Measurements from ENCODE around the gene FCN2. TPM values are rescaled to one million over a fixed set of nuclear protein-coding genes. Genes with fewer than 3 reads are reported as not detected.

The FCN2 gene
- polyA plus RNA-seq, 2 of the 4 experiments (the other 2 are of a cell fraction), result not detected

DNA sequence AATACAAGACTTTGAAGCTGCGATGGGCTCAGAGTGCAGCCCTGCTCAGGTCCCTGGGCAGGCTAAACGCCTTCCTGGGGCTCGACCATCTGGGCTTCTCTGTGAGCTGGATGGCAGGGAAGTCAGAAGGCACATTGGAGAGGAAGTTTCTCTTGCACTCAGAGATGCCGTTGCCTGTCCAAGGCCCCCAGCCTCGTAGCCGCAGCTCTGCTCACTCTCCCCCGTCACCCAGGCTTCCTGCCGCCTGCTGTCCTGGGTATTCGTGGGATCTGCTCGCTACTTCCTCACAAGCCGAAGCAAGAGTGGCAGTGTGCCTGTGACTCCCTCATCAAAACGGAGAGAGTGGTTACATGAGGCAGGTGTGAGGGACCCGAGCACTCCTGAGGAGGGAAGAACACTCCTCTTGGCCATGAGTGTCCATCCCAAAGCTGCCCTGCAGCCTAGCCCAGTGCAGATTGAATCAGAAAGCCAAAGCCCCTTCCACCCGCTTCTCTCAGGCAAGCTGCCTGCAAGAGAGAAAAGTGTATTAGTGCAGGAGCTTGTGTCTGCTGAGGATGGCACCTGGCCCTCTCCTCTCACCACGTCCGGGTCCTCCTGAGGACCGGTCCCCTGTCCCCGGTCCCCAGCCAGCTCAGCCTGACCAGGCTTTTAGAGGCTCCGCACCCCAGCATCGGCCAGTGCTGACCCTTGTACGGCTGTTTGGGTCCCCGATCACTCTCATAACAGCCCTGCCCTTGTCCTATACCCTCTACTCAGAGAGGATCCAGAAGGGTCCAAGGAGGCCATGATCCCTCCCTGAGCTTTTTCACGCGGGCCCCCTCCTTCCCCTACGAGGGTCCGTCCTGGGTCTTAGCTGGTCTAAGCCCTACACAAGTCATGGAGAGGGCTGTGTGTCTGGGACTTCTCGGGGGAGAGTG lies 7.3 kb downstream of the FCN2 start:
- ChIA-PET CTCF (interaction anchor here (1.4 to 1.6 kb wide), 2 partner anchors 11 to 14 kb away, joined by 5 read pairs; no protein-coding TSS in a partner anchor), POLR2A (interaction anchor here (0.6 kb wide), 1 partner anchor 11 kb away, joined by 3 read pairs; no protein-coding TSS in a partner anchor)
- FAIRE-seq, result no peak
- no peak overlapping the region for H3K4me3 ChIP-seq
- DNase-seq (ENCODE audit: low read depth in 1 of 2, low spot score in 1 of 2), result no peak
- H3K9me3 ChIP-seq, result no peaks in the 10 kb centered on the region
- 73% methylated on average over 26 of the region's 27 CpGs for WGBS (ENCODE audit: missing lambda C conversion rate)
- no peak overlapping the region for H3K4me2 ChIP-seq
- no peak overlapping the region for H3K27ac ChIP-seq
- ATAC-seq, result no peak; a peak in 1 of 6 replicates
- TF ChIP-seq KDM1A (IDR thresholded peaks at IDR 0.05; ENCODE audit: low read depth) (no peak), RFX5 (IDR thresholded peaks at IDR 0.05) (no peak), BHLHE40 (IDR thresholded peaks at IDR 0.05; ENCODE audit: low read depth, low read length) (no peak), CHD2 (IDR thresholded peaks at IDR 0.05; ENCODE audit: low read length, partially characterized antibody) (no peak), RARB (CRISPR knock-in tag; IDR thresholded peaks at IDR 0.05) (no peak), ZC3H11A (IDR thresholded peaks at IDR 0.05) (no peak), ZNF302 (CRISPR knock-in tag; IDR thresholded peaks at IDR 0.05) (no peak), NPAS2 (CRISPR knock-in tag; IDR thresholded peaks at IDR 0.05; ENCODE audit: borderline replicate concordance) (no peak), CHD4 (IDR thresholded peaks at IDR 0.05; ENCODE audit: borderline replicate concordance) (no peak), PHF8 (IDR thresholded peaks at IDR 0.05; ENCODE audit: borderline replicate concordance, low read depth) (no peak)
- TF ChIP-seq, protein P1, sequence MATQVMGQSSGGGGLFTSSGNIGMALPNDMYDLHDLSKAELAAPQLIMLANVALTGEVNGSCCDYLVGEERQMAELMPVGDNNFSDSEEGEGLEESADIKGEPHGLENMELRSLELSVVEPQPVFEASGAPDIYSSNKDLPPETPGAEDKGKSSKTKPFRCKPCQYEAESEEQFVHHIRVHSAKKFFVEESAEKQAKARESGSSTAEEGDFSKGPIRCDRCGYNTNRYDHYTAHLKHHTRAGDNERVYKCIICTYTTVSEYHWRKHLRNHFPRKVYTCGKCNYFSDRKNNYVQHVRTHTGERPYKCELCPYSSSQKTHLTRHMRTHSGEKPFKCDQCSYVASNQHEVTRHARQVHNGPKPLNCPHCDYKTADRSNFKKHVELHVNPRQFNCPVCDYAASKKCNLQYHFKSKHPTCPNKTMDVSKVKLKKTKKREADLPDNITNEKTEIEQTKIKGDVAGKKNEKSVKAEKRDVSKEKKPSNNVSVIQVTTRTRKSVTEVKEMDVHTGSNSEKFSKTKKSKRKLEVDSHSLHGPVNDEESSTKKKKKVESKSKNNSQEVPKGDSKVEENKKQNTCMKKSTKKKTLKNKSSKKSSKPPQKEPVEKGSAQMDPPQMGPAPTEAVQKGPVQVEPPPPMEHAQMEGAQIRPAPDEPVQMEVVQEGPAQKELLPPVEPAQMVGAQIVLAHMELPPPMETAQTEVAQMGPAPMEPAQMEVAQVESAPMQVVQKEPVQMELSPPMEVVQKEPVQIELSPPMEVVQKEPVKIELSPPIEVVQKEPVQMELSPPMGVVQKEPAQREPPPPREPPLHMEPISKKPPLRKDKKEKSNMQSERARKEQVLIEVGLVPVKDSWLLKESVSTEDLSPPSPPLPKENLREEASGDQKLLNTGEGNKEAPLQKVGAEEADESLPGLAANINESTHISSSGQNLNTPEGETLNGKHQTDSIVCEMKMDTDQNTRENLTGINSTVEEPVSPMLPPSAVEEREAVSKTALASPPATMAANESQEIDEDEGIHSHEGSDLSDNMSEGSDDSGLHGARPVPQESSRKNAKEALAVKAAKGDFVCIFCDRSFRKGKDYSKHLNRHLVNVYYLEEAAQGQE (IDR thresholded peaks at IDR 0.05), result no peak
- TF ChIP-seq, protein P2, sequence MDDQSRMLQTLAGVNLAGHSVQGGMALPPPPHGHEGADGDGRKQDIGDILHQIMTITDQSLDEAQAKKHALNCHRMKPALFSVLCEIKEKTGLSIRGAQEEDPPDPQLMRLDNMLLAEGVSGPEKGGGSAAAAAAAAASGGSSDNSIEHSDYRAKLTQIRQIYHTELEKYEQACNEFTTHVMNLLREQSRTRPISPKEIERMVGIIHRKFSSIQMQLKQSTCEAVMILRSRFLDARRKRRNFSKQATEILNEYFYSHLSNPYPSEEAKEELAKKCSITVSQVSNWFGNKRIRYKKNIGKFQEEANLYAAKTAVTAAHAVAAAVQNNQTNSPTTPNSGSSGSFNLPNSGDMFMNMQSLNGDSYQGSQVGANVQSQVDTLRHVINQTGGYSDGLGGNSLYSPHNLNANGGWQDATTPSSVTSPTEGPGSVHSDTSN (IDR thresholded peaks at IDR 0.05), result no peak
- TF ChIP-seq, protein P3, sequence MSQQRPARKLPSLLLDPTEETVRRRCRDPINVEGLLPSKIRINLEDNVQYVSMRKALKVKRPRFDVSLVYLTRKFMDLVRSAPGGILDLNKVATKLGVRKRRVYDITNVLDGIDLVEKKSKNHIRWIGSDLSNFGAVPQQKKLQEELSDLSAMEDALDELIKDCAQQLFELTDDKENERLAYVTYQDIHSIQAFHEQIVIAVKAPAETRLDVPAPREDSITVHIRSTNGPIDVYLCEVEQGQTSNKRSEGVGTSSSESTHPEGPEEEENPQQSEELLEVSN (IDR thresholded peaks at IDR 0.05; ENCODE audit: borderline replicate concordance, low read depth), result no peak
- TF ChIP-seq, protein P4, sequence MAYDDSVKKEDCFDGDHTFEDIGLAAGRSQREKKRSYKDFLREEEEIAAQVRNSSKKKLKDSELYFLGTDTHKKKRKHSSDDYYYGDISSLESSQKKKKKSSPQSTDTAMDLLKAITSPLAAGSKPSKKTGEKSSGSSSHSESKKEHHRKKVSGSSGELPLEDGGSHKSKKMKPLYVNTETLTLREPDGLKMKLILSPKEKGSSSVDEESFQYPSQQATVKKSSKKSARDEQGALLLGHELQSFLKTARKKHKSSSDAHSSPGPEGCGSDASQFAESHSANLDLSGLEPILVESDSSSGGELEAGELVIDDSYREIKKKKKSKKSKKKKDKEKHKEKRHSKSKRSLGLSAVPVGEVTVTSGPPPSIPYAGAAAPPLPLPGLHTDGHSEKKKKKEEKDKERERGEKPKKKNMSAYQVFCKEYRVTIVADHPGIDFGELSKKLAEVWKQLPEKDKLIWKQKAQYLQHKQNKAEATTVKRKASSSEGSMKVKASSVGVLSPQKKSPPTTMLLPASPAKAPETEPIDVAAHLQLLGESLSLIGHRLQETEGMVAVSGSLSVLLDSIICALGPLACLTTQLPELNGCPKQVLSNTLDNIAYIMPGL (CRISPR knock-in tag; IDR thresholded peaks at IDR 0.05; ENCODE audit: borderline replicate concordance), result no peak
- no peaks in the 10 kb centered on the region for H3K4me1 ChIP-seq

DNA sequence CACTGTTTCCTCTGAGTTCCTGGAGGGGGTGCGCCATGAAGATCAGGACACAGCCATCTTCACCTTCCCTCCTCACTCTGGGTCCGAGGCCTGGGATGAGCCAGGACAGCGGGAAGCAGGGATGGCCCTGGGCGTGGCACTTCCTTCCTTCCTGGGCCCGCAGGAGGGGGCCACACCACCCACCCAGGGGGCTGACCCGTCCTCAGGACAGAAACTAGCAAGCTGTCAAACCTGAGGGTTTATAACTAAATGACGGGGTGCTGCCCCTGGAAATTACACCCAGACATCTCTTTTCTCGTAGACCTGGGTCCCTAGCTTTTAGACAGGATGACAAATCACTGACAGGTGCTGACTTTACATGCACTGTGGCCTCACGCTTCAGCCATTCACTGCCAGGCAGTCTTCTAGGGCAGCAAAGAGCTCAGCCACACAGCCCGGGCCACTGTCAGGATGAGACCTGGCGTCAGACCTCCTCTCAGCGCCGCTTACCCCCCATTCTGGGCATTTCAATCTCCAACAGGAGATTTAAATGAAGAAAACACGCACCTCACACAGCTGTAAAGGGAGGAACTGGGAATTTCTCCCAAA lies 8.1 kb downstream of the FCN2 start:
- Histone ChIP-seq H3K4me3 (no peak overlapping the region), H3K4me1 (no peaks in the 10 kb centered on the region), H3K9me3 (no peaks in the 10 kb centered on the region), H3K27ac (no peak overlapping the region), H3K4me2 (no peak overlapping the region)
- ChIA-PET POLR2A (interaction anchor here (0.6 kb wide), 1 partner anchor 11 kb away, joined by 3 read pairs; no protein-coding TSS in a partner anchor), CTCF (interaction anchor here (1.4 to 1.6 kb wide), 2 partner anchors 12 to 15 kb away, joined by 5 read pairs; no protein-coding TSS in a partner anchor)
- ATAC-seq (no peak), FAIRE-seq (no peak), DNase-seq (ENCODE audit: low read depth in 1 of 2, low spot score in 1 of 2) (no peak)
- WGBS (ENCODE audit: missing lambda C conversion rate), result 68% methylated on average over 10 of the region's 14 CpGs
- no peak for TF ChIP-seq CHD4 (IDR thresholded peaks at IDR 0.05; ENCODE audit: borderline replicate concordance)
- no peak for TF ChIP-seq HEYL (CRISPR knock-in tag; IDR thresholded peaks at IDR 0.05)
- TF ChIP-seq, protein P5, sequence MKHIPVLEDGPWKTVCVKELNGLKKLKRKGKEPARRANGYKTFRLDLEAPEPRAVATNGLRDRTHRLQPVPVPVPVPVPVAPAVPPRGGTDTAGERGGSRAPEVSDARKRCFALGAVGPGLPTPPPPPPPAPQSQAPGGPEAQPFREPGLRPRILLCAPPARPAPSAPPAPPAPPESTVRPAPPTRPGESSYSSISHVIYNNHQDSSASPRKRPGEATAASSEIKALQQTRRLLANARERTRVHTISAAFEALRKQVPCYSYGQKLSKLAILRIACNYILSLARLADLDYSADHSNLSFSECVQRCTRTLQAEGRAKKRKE (CRISPR knock-in tag; IDR thresholded peaks at IDR 0.05; ENCODE audit: low read depth), result no peak
- TF ChIP-seq JUN (IDR thresholded peaks at IDR 0.05), result no peak
- no peak for TF ChIP-seq TP53 (CRISPR knock-in tag; IDR thresholded peaks at IDR 0.05)
- TF ChIP-seq ZNF302 (CRISPR knock-in tag; IDR thresholded peaks at IDR 0.05), result no peak
- no peak for TF ChIP-seq KDM5A (IDR thresholded peaks at IDR 0.05)
- TF ChIP-seq RAD21 (conservative IDR thresholded peaks at IDR 0.05 in 1 of 2, IDR thresholded peaks at IDR 0.05 in 1 of 2), result no peak
- TF ChIP-seq BHLHE40 (IDR thresholded peaks at IDR 0.05; ENCODE audit: low read depth, low read length), result no peak
- TF ChIP-seq FOSL2 (IDR thresholded peaks at IDR 0.05), result no peak
- TF ChIP-seq FOSL2 (CRISPR knock-in tag; IDR thresholded peaks at IDR 0.05), result no peak
- TF ChIP-seq NFE2L2 (conservative IDR thresholded peaks at IDR 0.05; ENCODE audit: low read length), result no peak
- TF ChIP-seq CHD2 (IDR thresholded peaks at IDR 0.05; ENCODE audit: low read length, partially characterized antibody), result no peak
- no peak for TF ChIP-seq RARB (CRISPR knock-in tag; IDR thresholded peaks at IDR 0.05)
- TF ChIP-seq NR3C1 (IDR thresholded peaks at IDR 0.05), result no peak
- TF ChIP-seq, protein P6, sequence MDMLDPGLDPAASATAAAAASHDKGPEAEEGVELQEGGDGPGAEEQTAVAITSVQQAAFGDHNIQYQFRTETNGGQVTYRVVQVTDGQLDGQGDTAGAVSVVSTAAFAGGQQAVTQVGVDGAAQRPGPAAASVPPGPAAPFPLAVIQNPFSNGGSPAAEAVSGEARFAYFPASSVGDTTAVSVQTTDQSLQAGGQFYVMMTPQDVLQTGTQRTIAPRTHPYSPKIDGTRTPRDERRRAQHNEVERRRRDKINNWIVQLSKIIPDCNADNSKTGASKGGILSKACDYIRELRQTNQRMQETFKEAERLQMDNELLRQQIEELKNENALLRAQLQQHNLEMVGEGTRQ (IDR thresholded peaks at IDR 0.05), result no peak

All from A549 (cell line).